HL-60 (cell line): Measurements from ENCODE around the gene MBTPS1.

Experiments
- CTCF ChIP-seq: IDR thresholded peaks from one replicate; pipeline ENCODE4 v1.5.1; 2011; ENCODE audit warnings: low read length, control low read depth, inconsistent platforms; ENCODE audit not compliant: insufficient read depth
- GABPA ChIP-seq: IDR thresholded peaks from 2 replicates; pipeline ENCODE4 v1.6.1; 2012; ENCODE audit warnings: low read depth
- SPI1 ChIP-seq: IDR thresholded peaks from 2 replicates; pipeline ENCODE4 v1.6.1; 2012; ENCODE audit warnings: low read depth, mild to moderate bottlenecking, borderline replicate concordance

GRCh38 chr16:84120023-84120422 is 3.3 kb upstream of the MBTPS1 start:
- TF ChIP-seq GABPA: no peak
- no peak for TF ChIP-seq CTCF
- peak; percentile 47; the same call in 1 of the 2 replicates for TF ChIP-seq SPI1
